T47D (cell line): Measurements from ENCODE around the gene PPM1E.
A peak's percentile ranks its signal among the peaks of the same experiment; 100 is the strongest.

Experiments used
- DNase-seq, 2 experiments: peaks; one replicate each; pipeline versions ENCODE4 v3.0.0 to v3.0.0-alpha.2; 2011 to 2012; ENCODE audit warnings: low read depth in 1 of 2, low spot score in 1 of 2
- JUND ChIP-seq: IDR thresholded peaks from 2 replicates; pipeline ENCODE4 v1.6.1; 2012; ENCODE audit warnings: low read depth
- in situ Hi-C: cut with HindIII; loops from 2 replicates; pipeline ENCODE4 v1.10.0; 2016; ENCODE audit warnings: low sequenced_read_pairs, low pct_unique_long_range_greater_than_20kb

PPM1E gene

GRCh38 chr17:59002126-59002525 is 246.5 kb downstream of the PPM1E start:
- no peak for DNase-seq
- TF ChIP-seq JUND = no peak
- in situ Hi-C loops = no loop called here

DNA sequence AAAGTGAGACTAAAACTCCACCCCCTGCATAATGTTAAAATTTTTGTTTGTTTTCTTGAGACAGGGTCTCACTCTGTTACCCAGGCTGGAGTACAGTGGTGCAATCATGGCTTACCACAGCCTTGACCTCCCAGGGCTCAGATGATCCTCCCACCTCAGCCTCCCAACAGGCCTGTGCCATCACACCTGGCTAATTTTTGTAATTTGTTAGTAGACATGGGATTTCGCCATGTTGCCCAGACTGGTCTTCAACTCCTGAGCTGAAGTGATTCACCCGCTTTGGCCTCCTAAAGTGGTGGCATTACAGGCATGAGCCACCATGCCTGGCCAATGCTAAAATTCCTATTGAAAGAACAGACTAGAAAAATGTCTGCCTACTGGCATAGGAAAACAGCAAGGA is 247.2 kb downstream of the PPM1E start:
- no peak for DNase-seq
- in situ Hi-C loops = no loop called here
- TF ChIP-seq JUND = no peak

- no peak for TF ChIP-seq JUND
- DNase-seq = no peak
- in situ Hi-C loops = no loop called here
Observed at GRCh38 chr17:59003860-59004259, 248.2 kb downstream of the PPM1E start.

- TF ChIP-seq JUND = no peak
- peak; percentile 20 to 78 for DNase-seq
- in situ Hi-C loops = no loop called here
Observed at GRCh38 chr17:59004338-59005111, 248.9 kb downstream of the PPM1E start.

GRCh38 chr17:59007995-59008394 is 252.3 kb downstream of the PPM1E start:
- in situ Hi-C loops = no loop called here
- TF ChIP-seq JUND = no peak
- no peak for DNase-seq

DNA sequence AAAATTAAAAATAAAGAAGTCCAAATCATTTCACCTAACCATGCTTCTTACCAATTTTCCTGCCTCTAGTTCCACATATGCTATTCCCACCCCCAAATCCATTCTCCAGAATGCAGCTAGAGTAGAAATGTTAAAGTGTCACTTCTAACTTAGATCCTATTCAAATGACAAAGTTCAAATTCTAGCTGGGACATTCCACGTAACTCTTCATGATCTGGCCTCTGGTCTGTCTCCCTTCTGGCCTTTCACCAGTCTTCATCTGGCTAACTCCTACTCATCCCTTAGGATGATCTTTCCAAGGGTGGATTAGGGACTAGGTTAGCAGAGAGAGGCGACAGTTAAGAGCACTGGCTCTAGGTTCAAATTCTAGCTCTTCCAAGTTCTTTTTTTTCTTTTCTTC is 253.1 kb downstream of the PPM1E start:
- in situ Hi-C loops = no loop called here
- DNase-seq = no peak
- no peak for TF ChIP-seq JUND

- in situ Hi-C loops = no loop called here
Observed at GRCh38 chr17:59010026-59010425, 254.4 kb downstream of the PPM1E start.

GRCh38 chr17:59011975-59012374 is 256.3 kb downstream of the PPM1E start:
- no peak for DNase-seq
- in situ Hi-C loops = no loop called here
- TF ChIP-seq JUND = no peak

More at GRCh38 chr17:59010026-59010425, 254.4 kb downstream of the PPM1E start:
- DNase-seq = no peak
- TF ChIP-seq JUND = no peak

- no peak for TF ChIP-seq JUND
- in situ Hi-C loops = no loop called here
- DNase-seq = no peak
Observed at GRCh38 chr17:59018019-59018418, 262.4 kb downstream of the PPM1E start.

- no peak for DNase-seq
- TF ChIP-seq JUND = no peak
- in situ Hi-C loops = no loop called here
Observed at GRCh38 chr17:59024916-59025315, 269.3 kb downstream of the PPM1E start.

GRCh38 chr17:59026176-59026939 is 270.7 kb downstream of the PPM1E start:
- DNase-seq = no peak
- TF ChIP-seq JUND = no peak
- in situ Hi-C loops = no loop called here

DNA sequence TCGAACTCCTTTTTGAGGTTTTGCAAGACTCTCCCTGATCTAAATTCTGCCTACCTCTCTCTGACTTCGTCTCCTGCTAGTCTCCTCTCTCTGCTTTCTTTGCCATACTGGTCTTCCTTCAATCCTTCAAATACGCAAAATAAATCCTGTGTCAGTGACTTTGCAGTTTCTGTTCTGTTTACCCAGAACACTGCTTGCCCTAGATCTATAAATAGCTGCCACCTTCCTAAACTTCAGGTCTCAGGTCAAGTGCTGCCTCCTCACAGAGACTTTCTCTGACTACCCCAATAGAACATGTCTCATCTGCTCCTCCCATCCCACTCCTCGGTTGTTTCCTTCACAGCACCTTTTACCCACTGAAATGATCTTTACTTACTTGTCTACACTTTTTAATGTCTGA is 272.1 kb downstream of the PPM1E start:
- no peak for TF ChIP-seq JUND
- in situ Hi-C loops = no loop called here
- peak in 1 of 2 experiments; percentile 20 for DNase-seq

GRCh38 chr17:59028328-59028727 is 272.7 kb downstream of the PPM1E start:
- no peak for DNase-seq
- in situ Hi-C loops = no loop called here
- TF ChIP-seq JUND = no peak

DNA sequence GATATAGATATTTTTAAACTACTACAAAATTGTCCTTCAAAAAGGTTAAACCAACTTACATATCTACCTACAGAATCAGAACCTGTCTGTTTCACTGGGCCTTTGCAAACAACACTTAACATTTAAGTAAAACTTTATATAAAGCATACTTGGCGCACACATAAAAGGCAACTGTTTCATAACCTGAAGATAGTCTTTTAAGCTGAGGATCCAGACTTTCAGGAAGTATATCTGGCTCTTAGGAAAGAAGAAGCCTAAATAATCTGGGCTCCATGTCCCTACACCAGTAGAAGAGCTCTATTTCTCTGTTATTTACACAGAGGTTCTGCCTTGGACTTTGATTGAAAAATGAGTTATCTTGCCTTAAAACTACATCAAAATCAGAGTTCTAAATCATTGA is 275.2 kb downstream of the PPM1E start:
- TF ChIP-seq JUND = no peak
- no peak for DNase-seq
- in situ Hi-C loops = no loop called here
